Fibroblast of villous mesenchyme (primary cell): ENCODE results near the gene CALY. TPM values are rescaled to one million over a fixed set of nuclear protein-coding genes. Genes with fewer than 3 reads are reported as not detected.
A peak's percentile ranks its signal among the peaks of the same experiment; 100 is the strongest.

ENCODE experiments used
- DNase-seq: peaks from one replicate; pipeline ENCODE4 v3.0.0-alpha.2; 2010; ENCODE audit warnings: low read depth
- H3K4me3 ChIP-seq: 2 replicates; pipeline ENCODE4 v1.5.1; 2011; ENCODE audit warnings: low read depth, mild to moderate bottlenecking, low read length
- total RNA-seq: library from RNA; depleted of rRNA; stranded (reverse); fragments of >200 nt; gene quantifications from 2 replicates; pipeline ENCODE4 v1.2.3, GENCODE V29; 2012
- TF ChIP-seq, protein P1 (sequence below): IDR thresholded peaks from 2 replicates; pipeline ENCODE4 v1.5.1; 2012; ENCODE audit warnings: low read depth, mild to moderate bottlenecking, low read length; ENCODE audit not compliant: insufficient read depth

The CALY gene
- total RNA-seq, 1 donor, result not detected

GRCh38 chr10:133280391-133281059 lies 56.2 kb downstream of the CALY start:
- DNase-seq, result no peak
- TF ChIP-seq, protein P1, sequence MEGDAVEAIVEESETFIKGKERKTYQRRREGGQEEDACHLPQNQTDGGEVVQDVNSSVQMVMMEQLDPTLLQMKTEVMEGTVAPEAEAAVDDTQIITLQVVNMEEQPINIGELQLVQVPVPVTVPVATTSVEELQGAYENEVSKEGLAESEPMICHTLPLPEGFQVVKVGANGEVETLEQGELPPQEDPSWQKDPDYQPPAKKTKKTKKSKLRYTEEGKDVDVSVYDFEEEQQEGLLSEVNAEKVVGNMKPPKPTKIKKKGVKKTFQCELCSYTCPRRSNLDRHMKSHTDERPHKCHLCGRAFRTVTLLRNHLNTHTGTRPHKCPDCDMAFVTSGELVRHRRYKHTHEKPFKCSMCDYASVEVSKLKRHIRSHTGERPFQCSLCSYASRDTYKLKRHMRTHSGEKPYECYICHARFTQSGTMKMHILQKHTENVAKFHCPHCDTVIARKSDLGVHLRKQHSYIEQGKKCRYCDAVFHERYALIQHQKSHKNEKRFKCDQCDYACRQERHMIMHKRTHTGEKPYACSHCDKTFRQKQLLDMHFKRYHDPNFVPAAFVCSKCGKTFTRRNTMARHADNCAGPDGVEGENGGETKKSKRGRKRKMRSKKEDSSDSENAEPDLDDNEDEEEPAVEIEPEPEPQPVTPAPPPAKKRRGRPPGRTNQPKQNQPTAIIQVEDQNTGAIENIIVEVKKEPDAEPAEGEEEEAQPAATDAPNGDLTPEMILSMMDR, result no peak
- no peak overlapping the region for H3K4me3 ChIP-seq

- DNase-seq, result no peak
- TF ChIP-seq, protein P1, result no peak
These were observed 57.1 kb downstream of the CALY start for GRCh38 chr10:133279326-133280226.

DNA sequence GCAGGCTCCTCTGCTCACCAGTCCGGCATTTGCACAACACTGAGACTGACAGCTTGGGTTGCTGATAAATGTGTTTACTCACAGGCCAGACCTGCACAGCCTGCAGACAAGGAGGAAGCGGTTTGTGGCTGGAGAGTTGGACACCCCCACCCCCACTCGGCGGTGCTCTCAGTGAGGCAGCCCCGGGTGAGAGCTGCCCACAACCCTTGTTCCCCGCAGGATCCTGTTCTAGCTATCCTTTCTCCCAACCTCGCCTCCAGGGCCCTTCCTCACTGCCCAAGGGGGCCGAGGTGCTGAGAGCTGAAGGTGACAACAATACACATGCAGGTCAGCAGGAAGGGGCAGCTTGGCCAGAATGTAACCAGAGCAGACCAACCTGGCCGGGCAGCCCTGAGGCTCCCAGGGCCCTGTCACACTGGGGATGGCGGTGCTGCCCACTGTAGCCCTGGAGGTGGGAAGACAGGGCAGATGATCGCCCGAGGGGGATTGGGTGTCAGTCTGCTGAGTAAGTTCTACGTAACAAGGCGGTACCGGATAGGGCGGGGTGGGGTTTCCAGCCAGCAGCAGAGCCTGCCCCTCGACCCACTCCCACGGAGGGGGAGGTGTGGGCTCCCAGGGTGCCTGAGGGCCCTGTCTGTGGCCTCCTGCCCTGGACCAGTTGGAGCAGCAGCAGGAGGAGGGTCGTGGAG lies 58.0 kb downstream of the CALY start:
- H3K4me3 ChIP-seq, result no peak overlapping the region
- peak; percentile 77 for DNase-seq
- TF ChIP-seq, protein P1, result no peak

More at GRCh38 chr10:133279326-133280226, 57.1 kb downstream of the CALY start:
- H3K4me3 ChIP-seq, result no peak overlapping the region

GRCh38 chr10:133277993-133278576 lies 58.6 kb downstream of the CALY start:
- TF ChIP-seq, protein P1, result no peak
- H3K4me3 ChIP-seq, result no peak overlapping the region
- peak; percentile 12 for DNase-seq

DNA sequence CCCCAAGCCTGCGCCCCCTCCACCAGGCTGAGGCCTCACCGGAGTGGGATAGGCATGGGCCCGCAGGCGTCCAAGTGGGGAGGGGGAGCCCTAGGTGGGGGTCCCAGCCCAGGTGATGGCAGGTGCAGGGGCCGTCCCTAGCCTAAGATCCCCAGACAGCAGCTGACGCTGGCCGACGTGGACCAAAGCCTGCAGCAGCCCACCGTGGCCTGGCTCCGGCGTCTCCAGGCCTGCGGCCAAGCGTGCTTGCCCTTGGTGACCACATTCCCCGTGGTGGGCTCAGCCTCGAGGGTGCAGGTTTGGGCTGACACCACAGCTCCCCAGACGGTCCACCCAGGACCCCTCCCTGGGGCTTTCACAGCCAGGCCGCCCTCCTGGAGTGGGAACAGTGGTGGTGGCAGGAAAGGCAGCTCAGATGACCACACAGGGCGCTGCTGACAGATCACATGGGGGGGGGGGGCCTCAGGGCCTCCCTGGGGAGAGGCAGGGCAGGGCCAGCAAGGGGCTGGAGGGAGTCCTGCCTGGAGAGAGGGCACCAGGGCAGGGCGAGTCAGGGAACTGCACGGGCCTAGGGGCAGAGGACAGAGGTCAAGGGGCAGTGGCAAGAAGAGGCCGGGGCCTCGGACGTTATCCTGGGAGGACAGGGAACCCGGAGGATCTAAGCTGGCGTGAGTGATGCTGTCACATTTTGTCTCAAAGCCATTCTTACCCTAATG lies 59.3 kb downstream of the CALY start:
- TF ChIP-seq, protein P1, result no peak
- DNase-seq, result no peak
- H3K4me3 ChIP-seq, result no peak overlapping the region
